Panc1 (cell line): Measurements from ENCODE around the gene SPRED2. TPM values are rescaled to one million over a fixed set of nuclear protein-coding genes. Genes with fewer than 3 reads are reported as not detected.

Source experiments
- ATAC-seq: fragments of 200-7000 bp; cut with Tn5 transposase; 2 replicates; pipeline ENCODE4 v1.9.1; 2020; ENCODE audit warnings: mild to moderate bottlenecking, moderate library complexity
- BruUV-seq: library from RNA; stranded (reverse); fragments of 400-500 nt; replicated peaks from 2 replicates; lab custom pipeline; 2021; lab: Mats Ljungman, UMichigan
- CTCF ChIA-PET: fragments of 300-600 bp; sonication (Branson Sonifier 250); formaldehyde crosslinking; loops from one replicate; lab custom pipeline; 2022; ENCODE audit warnings: antibody characterized with exemption; lab: Charles Lee
- POLR2A ChIA-PET: fragments of 300-600 bp; sonication (Branson Sonifier 250); formaldehyde crosslinking; loops from one replicate; lab custom pipeline; 2022; ENCODE audit warnings: antibody characterized with exemption; lab: Charles Lee
- DNase-seq: peaks from one replicate; pipeline ENCODE4 v3.0.0-alpha.2; 2010; ENCODE audit warnings: low read depth, low spot score
- H3K27ac ChIP-seq: 2 replicates; pipeline ENCODE4 v1.5.1; 2011; ENCODE audit warnings: mild to moderate bottlenecking, low read length, inconsistent platforms
- H3K27me3 ChIP-seq: fragments of 200-500 bp; sonication (Bioruptor generic); 2 replicates; pipeline ENCODE4 v1.6.0; 2014; ENCODE audit warnings: low read length, inconsistent platforms; ENCODE audit not compliant: control insufficient read depth, insufficient read depth
- H3K36me3 ChIP-seq: fragments of 200-500 bp; sonication (Bioruptor generic); 2 replicates; pipeline ENCODE4 v1.5.1; 2014; ENCODE audit warnings: inconsistent platforms, mild to moderate bottlenecking, low read length, moderate library complexity; ENCODE audit not compliant: control insufficient read depth, insufficient read depth
- H3K4me1 ChIP-seq: 2 replicates; pipeline ENCODE4 v1.5.1; 2011; ENCODE audit warnings: inconsistent platforms, mild to moderate bottlenecking, low read length, moderate library complexity; ENCODE audit not compliant: control insufficient read depth, insufficient read depth
- H3K4me3 ChIP-seq, 2 experiments: 2 replicates each; pipeline ENCODE4 v1.5.1; 2011 to 2012; ENCODE audit warnings: low read depth in 2 of 2, low read length in 2 of 2, mild to moderate bottlenecking in 2 of 2, inconsistent platforms in 1 of 2, moderate library complexity in 1 of 2
- H3K9me3 ChIP-seq: fragments of 200-500 bp; sonication (Bioruptor generic); 2 replicates; pipeline ENCODE4 v1.5.1; 2014; ENCODE audit warnings: low read depth, mild to moderate bottlenecking, inconsistent platforms, low read length, moderate library complexity; ENCODE audit not compliant: control insufficient read depth, insufficient read depth
- POLR2AphosphoS5 ChIP-seq: IDR thresholded peaks from 2 replicates; pipeline ENCODE4 v1.6.1; 2012; ENCODE audit warnings: mild to moderate bottlenecking, low read depth, low read length, moderate library complexity
- SIN3A ChIP-seq: IDR thresholded peaks from 2 replicates; pipeline ENCODE4 v1.6.1; 2012; ENCODE audit warnings: low read depth, mild to moderate bottlenecking, low read length, moderate library complexity, borderline replicate concordance; ENCODE audit not compliant: insufficient read depth
- TCF7L2 ChIP-seq: IDR thresholded peaks from 2 replicates; pipeline ENCODE4 v1.6.1; 2011; ENCODE audit warnings: mild to moderate bottlenecking, low read depth, low read length, inconsistent platforms
- in situ Hi-C: cut with HindIII; loops from 2 replicates; pipeline ENCODE4 v1.10.0; 2016; ENCODE audit warnings: low sequenced_read_pairs, low pct_unique_long_range_greater_than_20kb
- intact Hi-C: fragments of 100-400 bp; cut with micrococcal nuclease; formaldehyde crosslinking; loops from one replicate; pipeline ENCODE4 v1.10.0; 2022; ENCODE audit not compliant: unreplicated experiment
- total RNA-seq: library from RNA; stranded (reverse); gene quantifications from one replicate; pipeline ENCODE4 v1.2.1, GENCODE V29; 2021; ENCODE audit not compliant: unreplicated experiment
- TF ChIP-seq, protein P1 (sequence below), 2 experiments: IDR thresholded peaks; 2 replicates each; pipeline ENCODE4 v1.6.1; 2011 to 2012; ENCODE audit warnings: low read depth in 2 of 2, control low read depth in 1 of 2, low read length in 1 of 2, mild to moderate bottlenecking in 1 of 2, moderate library complexity in 1 of 2; ENCODE audit not compliant: insufficient read depth in 1 of 2
- TF ChIP-seq, protein P2 (sequence below): fragments of 450-650 bp; IDR thresholded peaks from 2 replicates; pipeline ENCODE4 v1.5.1; 2017; ENCODE audit warnings: mild to moderate bottlenecking

Gene SPRED2
- total RNA-seq, 1 experiment from 2014 or later, result 60.1 TPM

DNA sequence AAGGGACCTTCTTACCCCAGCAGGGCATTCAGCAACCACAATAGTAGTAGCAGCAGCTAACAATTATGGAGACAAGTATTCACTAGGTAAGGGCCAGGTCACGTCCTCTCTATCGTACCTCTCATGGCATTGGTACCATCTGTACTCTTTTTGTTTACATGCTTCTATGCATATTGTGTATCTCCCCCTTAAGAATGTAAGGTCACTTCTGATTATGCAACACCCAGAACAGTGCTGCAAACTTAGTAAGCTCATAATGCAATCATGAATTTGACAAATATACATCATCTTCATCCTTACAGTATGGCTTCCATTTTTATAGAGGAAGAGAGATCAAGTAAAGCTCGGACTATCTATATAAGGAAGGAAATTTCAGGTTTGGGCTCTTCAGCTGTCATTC lies 46.1 kb downstream of the SPRED2 start:
- in situ Hi-C loops (no loop called here), intact Hi-C loops (no loop called here)
- Histone ChIP-seq H3K27me3 (no peaks in the 10 kb centered on the region), H3K9me3 (no peaks in the 10 kb centered on the region), H3K4me3 (no peak overlapping the region), H3K4me1 (peaks cover 86% of the 10 kb centered on the region), H3K36me3 (no peaks in the 10 kb centered on the region; the same call in 1 of the 2 replicates), H3K27ac (no peak overlapping the region)
- no peak for ATAC-seq
- ChIA-PET CTCF (no interaction called here), POLR2A (no interaction called here)
- BruUV-seq, result no TSS peak
- DNase-seq, result no peak
- no peak for TF ChIP-seq POLR2AphosphoS5
- TF ChIP-seq SIN3A, result no peak
- TF ChIP-seq, protein P1, sequence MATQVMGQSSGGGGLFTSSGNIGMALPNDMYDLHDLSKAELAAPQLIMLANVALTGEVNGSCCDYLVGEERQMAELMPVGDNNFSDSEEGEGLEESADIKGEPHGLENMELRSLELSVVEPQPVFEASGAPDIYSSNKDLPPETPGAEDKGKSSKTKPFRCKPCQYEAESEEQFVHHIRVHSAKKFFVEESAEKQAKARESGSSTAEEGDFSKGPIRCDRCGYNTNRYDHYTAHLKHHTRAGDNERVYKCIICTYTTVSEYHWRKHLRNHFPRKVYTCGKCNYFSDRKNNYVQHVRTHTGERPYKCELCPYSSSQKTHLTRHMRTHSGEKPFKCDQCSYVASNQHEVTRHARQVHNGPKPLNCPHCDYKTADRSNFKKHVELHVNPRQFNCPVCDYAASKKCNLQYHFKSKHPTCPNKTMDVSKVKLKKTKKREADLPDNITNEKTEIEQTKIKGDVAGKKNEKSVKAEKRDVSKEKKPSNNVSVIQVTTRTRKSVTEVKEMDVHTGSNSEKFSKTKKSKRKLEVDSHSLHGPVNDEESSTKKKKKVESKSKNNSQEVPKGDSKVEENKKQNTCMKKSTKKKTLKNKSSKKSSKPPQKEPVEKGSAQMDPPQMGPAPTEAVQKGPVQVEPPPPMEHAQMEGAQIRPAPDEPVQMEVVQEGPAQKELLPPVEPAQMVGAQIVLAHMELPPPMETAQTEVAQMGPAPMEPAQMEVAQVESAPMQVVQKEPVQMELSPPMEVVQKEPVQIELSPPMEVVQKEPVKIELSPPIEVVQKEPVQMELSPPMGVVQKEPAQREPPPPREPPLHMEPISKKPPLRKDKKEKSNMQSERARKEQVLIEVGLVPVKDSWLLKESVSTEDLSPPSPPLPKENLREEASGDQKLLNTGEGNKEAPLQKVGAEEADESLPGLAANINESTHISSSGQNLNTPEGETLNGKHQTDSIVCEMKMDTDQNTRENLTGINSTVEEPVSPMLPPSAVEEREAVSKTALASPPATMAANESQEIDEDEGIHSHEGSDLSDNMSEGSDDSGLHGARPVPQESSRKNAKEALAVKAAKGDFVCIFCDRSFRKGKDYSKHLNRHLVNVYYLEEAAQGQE (IDR thresholded peaks at IDR 0.05; ENCODE audit: insufficient read depth in 1 of 2, low read depth in 2 of 2, low read length in 1 of 2), result no peak

DNA sequence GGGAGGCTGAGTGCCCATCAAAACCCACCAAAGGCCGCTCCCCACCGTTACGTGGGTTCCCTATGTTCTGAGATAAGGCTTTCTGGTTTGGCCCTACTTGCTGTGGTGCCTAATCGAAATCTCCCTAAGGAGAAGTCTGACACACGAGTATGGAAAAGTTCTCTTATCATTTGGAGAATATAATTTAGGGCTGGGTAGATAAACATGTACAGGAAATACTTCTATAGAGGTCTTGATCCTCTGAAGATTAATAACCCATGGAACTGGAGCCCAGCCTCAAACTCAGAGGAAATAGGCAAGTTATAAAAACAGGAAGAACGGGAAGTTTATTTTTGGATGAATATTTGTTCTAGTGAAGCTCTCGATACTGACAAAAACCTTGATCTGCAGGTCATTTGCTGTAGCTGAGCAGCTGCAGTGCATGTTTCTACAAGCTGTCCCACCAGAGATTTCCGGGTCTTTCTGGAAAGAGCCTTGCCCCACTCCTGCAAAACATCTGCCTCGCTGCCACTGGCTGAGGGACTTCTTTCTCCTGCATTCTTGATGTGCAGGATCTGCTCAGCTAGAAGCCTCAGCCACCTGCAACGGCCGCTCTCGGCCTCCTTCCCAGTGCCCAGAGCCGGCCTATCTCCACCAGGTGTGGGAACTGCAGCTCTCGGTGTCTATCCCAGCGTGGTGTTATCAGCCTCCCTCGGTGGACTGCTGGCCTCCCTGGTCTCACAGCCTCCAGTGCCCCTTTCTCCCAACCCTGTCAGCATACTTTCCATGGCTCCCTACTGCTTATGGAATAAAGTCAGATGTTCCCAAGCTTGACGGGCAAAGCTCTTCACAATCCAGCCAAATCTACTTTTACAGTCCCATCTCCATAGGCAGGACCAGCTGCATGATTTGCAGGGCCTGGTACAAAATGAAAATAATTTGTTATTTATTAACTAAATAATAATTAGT lies 48.6 kb downstream of the SPRED2 start:
- peak overlapping the region in 1 of 2 experiments; percentile 31; a peak in 2 of 4 replicates for H3K4me3 ChIP-seq
- H3K4me1 ChIP-seq, result peaks cover 83% of the 10 kb centered on the region
- TF ChIP-seq, protein P2, sequence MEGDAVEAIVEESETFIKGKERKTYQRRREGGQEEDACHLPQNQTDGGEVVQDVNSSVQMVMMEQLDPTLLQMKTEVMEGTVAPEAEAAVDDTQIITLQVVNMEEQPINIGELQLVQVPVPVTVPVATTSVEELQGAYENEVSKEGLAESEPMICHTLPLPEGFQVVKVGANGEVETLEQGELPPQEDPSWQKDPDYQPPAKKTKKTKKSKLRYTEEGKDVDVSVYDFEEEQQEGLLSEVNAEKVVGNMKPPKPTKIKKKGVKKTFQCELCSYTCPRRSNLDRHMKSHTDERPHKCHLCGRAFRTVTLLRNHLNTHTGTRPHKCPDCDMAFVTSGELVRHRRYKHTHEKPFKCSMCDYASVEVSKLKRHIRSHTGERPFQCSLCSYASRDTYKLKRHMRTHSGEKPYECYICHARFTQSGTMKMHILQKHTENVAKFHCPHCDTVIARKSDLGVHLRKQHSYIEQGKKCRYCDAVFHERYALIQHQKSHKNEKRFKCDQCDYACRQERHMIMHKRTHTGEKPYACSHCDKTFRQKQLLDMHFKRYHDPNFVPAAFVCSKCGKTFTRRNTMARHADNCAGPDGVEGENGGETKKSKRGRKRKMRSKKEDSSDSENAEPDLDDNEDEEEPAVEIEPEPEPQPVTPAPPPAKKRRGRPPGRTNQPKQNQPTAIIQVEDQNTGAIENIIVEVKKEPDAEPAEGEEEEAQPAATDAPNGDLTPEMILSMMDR, result no peak
- TF ChIP-seq TCF7L2 (no peak), POLR2AphosphoS5 (no peak), SIN3A (no peak)
- TF ChIP-seq, protein P1 (IDR thresholded peaks at IDR 0.05; ENCODE audit: insufficient read depth in 1 of 2, low read depth in 2 of 2, low read length in 1 of 2), result no peak
- H3K27ac ChIP-seq, result peak overlapping the region; percentile 75
- intact Hi-C loops (loop anchor here (2.0 kb wide), 1 partner anchor 47 kb away; no protein-coding TSS in a partner anchor), in situ Hi-C loops (no loop called here)
- no peaks in the 10 kb centered on the region for H3K9me3 ChIP-seq
- ATAC-seq (peak; percentile 20; the same call in 1 of the 2 replicates), DNase-seq (no peak)
- H3K27me3 ChIP-seq, result no peaks in the 10 kb centered on the region
- CTCF ChIA-PET, result no interaction called here
- POLR2A ChIA-PET, result interaction anchor here (0.5 kb wide), 1 partner anchor 317 kb away, joined by 4 read pairs; no protein-coding TSS in a partner anchor
- BruUV-seq, result no TSS peak
- H3K36me3 ChIP-seq, result no peaks in the 10 kb centered on the region; the same call in 1 of the 2 replicates
